ENCODE data around the gene DYSF. TPM values are rescaled to one million over a fixed set of nuclear protein-coding genes. Genes with fewer than 3 reads are reported as not detected.

DYSF gene
- total RNA-seq, 1 experiment from 2014 or later = 0.31 TPM

DNA sequence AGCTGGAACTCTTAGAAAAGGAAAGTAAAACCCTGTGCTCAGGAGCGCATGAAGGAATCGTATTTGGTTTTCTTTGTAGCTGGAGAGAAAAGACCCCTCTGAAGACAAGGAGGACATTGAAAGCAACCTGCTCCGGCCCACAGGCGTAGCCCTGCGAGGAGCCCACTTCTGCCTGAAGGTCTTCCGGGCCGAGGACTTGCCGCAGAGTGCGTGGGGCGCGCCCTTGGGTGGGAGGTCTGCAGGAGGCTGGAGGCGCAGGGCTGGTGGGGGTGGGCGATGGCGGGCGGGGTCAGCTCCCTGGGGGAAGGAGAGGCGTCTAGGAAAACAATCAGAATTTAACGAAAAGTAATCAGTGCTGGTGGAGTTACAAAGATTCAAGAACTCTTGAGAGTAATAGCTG lies 72.8 kb downstream of the DYSF start:
- Histone ChIP-seq H3K27me3 (ENCODE audit: control insufficient read depth, insufficient read depth, low read length) (no peaks in the 10 kb centered on the region; the same call in none of the 2 replicates), H3K36me3 (ENCODE audit: control insufficient read depth, insufficient read depth, low read length) (no peaks in the 10 kb centered on the region), H3K4me3 (ENCODE audit: low read depth in 2 of 2, low read length in 2 of 2) (no peak overlapping the region), H3K4me1 (ENCODE audit: control insufficient read depth, insufficient read depth, low read length) (no peaks in the 10 kb centered on the region), H3K27ac (ENCODE audit: low read length) (no peak overlapping the region), H3K9me3 (ENCODE audit: control insufficient read depth, insufficient read depth, low read depth, low read length) (no peaks in the 10 kb centered on the region)
- in situ Hi-C loops (cut with HindIII; ENCODE audit: low pct_unique_long_range_greater_than_20kb, low sequenced_read_pairs) = no loop called here
- ChIA-PET POLR2A (no interaction called here), CTCF (interaction anchor here (1.0 kb wide), 1 partner anchor 16 kb away, joined by 3 read pairs; no protein-coding TSS in a partner anchor)
- intact Hi-C loops (cut with micrococcal nuclease; ENCODE audit: unreplicated experiment) = no loop called here
- DNase-seq (ENCODE audit: low read depth, low spot score) = no peak
- ATAC-seq = no peak
- BruUV-seq (replicated peaks) = no TSS peak
- TF ChIP-seq, protein P1, sequence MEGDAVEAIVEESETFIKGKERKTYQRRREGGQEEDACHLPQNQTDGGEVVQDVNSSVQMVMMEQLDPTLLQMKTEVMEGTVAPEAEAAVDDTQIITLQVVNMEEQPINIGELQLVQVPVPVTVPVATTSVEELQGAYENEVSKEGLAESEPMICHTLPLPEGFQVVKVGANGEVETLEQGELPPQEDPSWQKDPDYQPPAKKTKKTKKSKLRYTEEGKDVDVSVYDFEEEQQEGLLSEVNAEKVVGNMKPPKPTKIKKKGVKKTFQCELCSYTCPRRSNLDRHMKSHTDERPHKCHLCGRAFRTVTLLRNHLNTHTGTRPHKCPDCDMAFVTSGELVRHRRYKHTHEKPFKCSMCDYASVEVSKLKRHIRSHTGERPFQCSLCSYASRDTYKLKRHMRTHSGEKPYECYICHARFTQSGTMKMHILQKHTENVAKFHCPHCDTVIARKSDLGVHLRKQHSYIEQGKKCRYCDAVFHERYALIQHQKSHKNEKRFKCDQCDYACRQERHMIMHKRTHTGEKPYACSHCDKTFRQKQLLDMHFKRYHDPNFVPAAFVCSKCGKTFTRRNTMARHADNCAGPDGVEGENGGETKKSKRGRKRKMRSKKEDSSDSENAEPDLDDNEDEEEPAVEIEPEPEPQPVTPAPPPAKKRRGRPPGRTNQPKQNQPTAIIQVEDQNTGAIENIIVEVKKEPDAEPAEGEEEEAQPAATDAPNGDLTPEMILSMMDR (IDR thresholded peaks at IDR 0.05) = no peak
- TF ChIP-seq SIN3A (IDR thresholded peaks at IDR 0.05; ENCODE audit: borderline replicate concordance, insufficient read depth, low read depth, low read length) (no peak), POLR2AphosphoS5 (IDR thresholded peaks at IDR 0.05; ENCODE audit: low read depth, low read length) (no peak), TCF7L2 (IDR thresholded peaks at IDR 0.05; ENCODE audit: low read depth, low read length) (no peak)
- TF ChIP-seq, protein P2, sequence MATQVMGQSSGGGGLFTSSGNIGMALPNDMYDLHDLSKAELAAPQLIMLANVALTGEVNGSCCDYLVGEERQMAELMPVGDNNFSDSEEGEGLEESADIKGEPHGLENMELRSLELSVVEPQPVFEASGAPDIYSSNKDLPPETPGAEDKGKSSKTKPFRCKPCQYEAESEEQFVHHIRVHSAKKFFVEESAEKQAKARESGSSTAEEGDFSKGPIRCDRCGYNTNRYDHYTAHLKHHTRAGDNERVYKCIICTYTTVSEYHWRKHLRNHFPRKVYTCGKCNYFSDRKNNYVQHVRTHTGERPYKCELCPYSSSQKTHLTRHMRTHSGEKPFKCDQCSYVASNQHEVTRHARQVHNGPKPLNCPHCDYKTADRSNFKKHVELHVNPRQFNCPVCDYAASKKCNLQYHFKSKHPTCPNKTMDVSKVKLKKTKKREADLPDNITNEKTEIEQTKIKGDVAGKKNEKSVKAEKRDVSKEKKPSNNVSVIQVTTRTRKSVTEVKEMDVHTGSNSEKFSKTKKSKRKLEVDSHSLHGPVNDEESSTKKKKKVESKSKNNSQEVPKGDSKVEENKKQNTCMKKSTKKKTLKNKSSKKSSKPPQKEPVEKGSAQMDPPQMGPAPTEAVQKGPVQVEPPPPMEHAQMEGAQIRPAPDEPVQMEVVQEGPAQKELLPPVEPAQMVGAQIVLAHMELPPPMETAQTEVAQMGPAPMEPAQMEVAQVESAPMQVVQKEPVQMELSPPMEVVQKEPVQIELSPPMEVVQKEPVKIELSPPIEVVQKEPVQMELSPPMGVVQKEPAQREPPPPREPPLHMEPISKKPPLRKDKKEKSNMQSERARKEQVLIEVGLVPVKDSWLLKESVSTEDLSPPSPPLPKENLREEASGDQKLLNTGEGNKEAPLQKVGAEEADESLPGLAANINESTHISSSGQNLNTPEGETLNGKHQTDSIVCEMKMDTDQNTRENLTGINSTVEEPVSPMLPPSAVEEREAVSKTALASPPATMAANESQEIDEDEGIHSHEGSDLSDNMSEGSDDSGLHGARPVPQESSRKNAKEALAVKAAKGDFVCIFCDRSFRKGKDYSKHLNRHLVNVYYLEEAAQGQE (IDR thresholded peaks at IDR 0.05; ENCODE audit: insufficient read depth in 1 of 2, low read depth in 2 of 2, low read length in 1 of 2) = no peak

DNA sequence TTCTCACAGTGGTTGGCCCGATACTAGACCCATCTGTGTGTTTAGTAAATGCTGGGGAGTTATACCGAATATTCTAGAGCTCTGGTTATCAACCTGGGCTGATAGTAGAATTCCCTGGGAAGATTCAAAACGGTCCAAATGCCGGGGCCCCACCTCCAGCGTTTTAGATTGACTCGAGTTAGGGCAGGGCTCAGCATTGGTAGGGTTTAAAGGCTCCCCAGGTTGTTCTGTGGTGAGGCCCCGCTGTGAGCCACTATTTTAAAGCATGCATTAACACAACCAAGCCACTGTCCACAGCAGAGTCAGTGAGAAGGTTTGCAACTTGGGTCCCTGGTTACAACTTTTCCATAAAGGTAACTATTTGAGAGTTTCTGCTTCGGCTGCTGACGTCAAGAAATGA lies 73.6 kb downstream of the DYSF start:
- H3K4me1 ChIP-seq (ENCODE audit: control insufficient read depth, insufficient read depth, low read length) = no peaks in the 10 kb centered on the region; the same call in 1 of the 2 replicates
- intact Hi-C loops (cut with micrococcal nuclease; ENCODE audit: unreplicated experiment) (no loop called here), in situ Hi-C loops (cut with HindIII; ENCODE audit: low pct_unique_long_range_greater_than_20kb, low sequenced_read_pairs) (no loop called here)
- H3K27me3 ChIP-seq (ENCODE audit: control insufficient read depth, insufficient read depth, low read length) = no peaks in the 10 kb centered on the region; the same call in none of the 2 replicates
- H3K9me3 ChIP-seq (ENCODE audit: control insufficient read depth, insufficient read depth, low read depth, low read length) = peaks cover 3% of the 10 kb centered on the region; the same call in 1 of the 2 replicates
- ChIA-PET CTCF (no interaction called here), POLR2A (no interaction called here)
- DNase-seq (ENCODE audit: low read depth, low spot score) (no peak), ATAC-seq (no peak)
- H3K36me3 ChIP-seq (ENCODE audit: control insufficient read depth, insufficient read depth, low read length) = no peaks in the 10 kb centered on the region
- BruUV-seq (replicated peaks) = no TSS peak
- TF ChIP-seq, protein P1 (IDR thresholded peaks at IDR 0.05) = no peak
- TF ChIP-seq TCF7L2 (IDR thresholded peaks at IDR 0.05; ENCODE audit: low read depth, low read length) = no peak
- no peak for TF ChIP-seq SIN3A (IDR thresholded peaks at IDR 0.05; ENCODE audit: borderline replicate concordance, insufficient read depth, low read depth, low read length)
- TF ChIP-seq POLR2AphosphoS5 (IDR thresholded peaks at IDR 0.05; ENCODE audit: low read depth, low read length) = no peak
- TF ChIP-seq, protein P2 (IDR thresholded peaks at IDR 0.05; ENCODE audit: insufficient read depth in 1 of 2, low read depth in 2 of 2, low read length in 1 of 2) = no peak
- H3K4me3 ChIP-seq (ENCODE audit: low read depth in 2 of 2, low read length in 2 of 2) = no peak overlapping the region
- H3K27ac ChIP-seq (ENCODE audit: low read length) = no peak overlapping the region
